Uterus (tissue), 4 donors: ENCODE measurements around the gene CIB2. TPM values are rescaled to one million over a fixed set of nuclear protein-coding genes. Genes with fewer than 3 reads are reported as not detected.

ENCODE experiments used
- DNase-seq, 2 donors: peaks; one replicate each; pipeline ENCODE4 v3.0.0-alpha.2; 2019 to 2020
- H3K27ac ChIP-seq, 2 donors: fragments of 200-600 bp; sonication (generic); 1 replicate in 1 of 2; 2 replicates in 1 of 2; pipeline ENCODE4 v1.5.1; 2016 to 2018
- H3K27me3 ChIP-seq, 2 donors: fragments of 200-600 bp; sonication (generic); one replicate each; pipeline ENCODE4 v1.5.1; 2018 to 2019; ENCODE audit warnings: control low read depth in 1 of 2
- H3K36me3 ChIP-seq, 2 donors: fragments of 200-600 bp; sonication (generic); one replicate each; pipeline ENCODE4 v1.5.1; 2019; ENCODE audit warnings: control low read depth in 1 of 2
- H3K4me1 ChIP-seq, 2 donors: fragments of 200-600 bp; sonication (generic); one replicate each; pipeline ENCODE4 v1.5.1; 2018 to 2019; ENCODE audit warnings: control low read depth in 1 of 2
- H3K4me3 ChIP-seq, 2 donors: fragments of 200-600 bp; sonication (generic); 1 replicate in 1 of 2; 2 replicates in 1 of 2; pipeline ENCODE4 v1.5.1; 2018 to 2019; ENCODE audit warnings: mild to moderate bottlenecking in 1 of 2
- H3K9me3 ChIP-seq, 2 donors: fragments of 200-600 bp; sonication (generic); one replicate each; pipeline ENCODE4 v1.5.1; 2019; ENCODE audit warnings: control low read depth in 1 of 2
- CTCF ChIP-seq, 4 experiments: fragments of 200-600 bp in 2 of 4; fragments of 450-650 bp in 2 of 4; sonication (generic) in 2 of 4; IDR thresholded peaks; one replicate each; pipeline ENCODE4 v1.5.1; 2016 to 2019; ENCODE audit warnings: antibody characterized with exemption in 4 of 4, mild to moderate bottlenecking in 2 of 4, moderate library complexity in 1 of 4
- POLR2A ChIP-seq, 2 donors: fragments of 450-650 bp; IDR thresholded peaks; one replicate each; pipeline ENCODE4 v1.6.1; 2016; ENCODE audit warnings: antibody characterized with exemption in 2 of 2, mild to moderate bottlenecking in 1 of 2, moderate library complexity in 1 of 2
- intact Hi-C: fragments of 100-400 bp; cut with DNase I; formaldehyde crosslinking; loops from one replicate; pipeline ENCODE4 v1.15.1; 2023; ENCODE audit warnings: low total_unique reads
- total RNA-seq, 4 donors: library from RNA; depleted of rRNA in 3 of 4; stranded (reverse); fragments of >200 nt in 3 of 4; gene quantifications; one replicate each; pipeline versions ENCODE4 v1.1.0 to v1.2.4, GENCODE V29; 2014 to 2023
- donor health status: DM: yes; HTN: yes; CAD: no.

The CIB2 gene
- total RNA-seq, 4 donors from 2014 or later, result 4.4 to 11.3 (median 7.8) TPM

GRCh38 chr15:78100886-78101285, 30.4 kb downstream of the CIB2 start:
- no peak for DNase-seq
- TF ChIP-seq CTCF (IDR thresholded peaks at IDR 0.05), result no peak
- TF ChIP-seq POLR2A (IDR thresholded peaks at IDR 0.05), result no peak
- intact Hi-C loops, result no loop called here

GRCh38 chr15:78098131-78098755, 33.0 kb downstream of the CIB2 start:
- Histone ChIP-seq H3K4me3 (no peak overlapping the region), H3K9me3 (no peaks in the 10 kb centered on the region), H3K36me3 (no peaks in the 10 kb centered on the region), H3K27me3 (no peaks in the 10 kb centered on the region), H3K4me1 (no peaks in the 10 kb centered on the region), H3K27ac (no peak overlapping the region)
- TF ChIP-seq POLR2A (IDR thresholded peaks at IDR 0.05), result no peak
- no peak for TF ChIP-seq CTCF (IDR thresholded peaks at IDR 0.05)
- DNase-seq, result peak in 1 of 2 donors; percentile 7
- intact Hi-C loops, result no loop called here

More at GRCh38 chr15:78100886-78101285, 30.4 kb downstream of the CIB2 start:
- Histone ChIP-seq H3K9me3 (no peaks in the 10 kb centered on the region), H3K27ac (no peak overlapping the region), H3K4me1 (no peaks in the 10 kb centered on the region), H3K27me3 (no peaks in the 10 kb centered on the region), H3K4me3 (no peak overlapping the region), H3K36me3 (no peaks in the 10 kb centered on the region)

- H3K36me3 ChIP-seq, result no peaks in the 10 kb centered on the region
- H3K4me3 ChIP-seq, result no peak overlapping the region
- TF ChIP-seq POLR2A (IDR thresholded peaks at IDR 0.05) (no peak), CTCF (IDR thresholded peaks at IDR 0.05) (no peak)
- no peaks in the 10 kb centered on the region for H3K27me3 ChIP-seq
- no peak for DNase-seq
- H3K4me1 ChIP-seq, result no peaks in the 10 kb centered on the region
- H3K27ac ChIP-seq, result no peak overlapping the region
- intact Hi-C loops, result no loop called here
- no peaks in the 10 kb centered on the region for H3K9me3 ChIP-seq
Measured at GRCh38 chr15:78097667-78098066, 33.6 kb downstream of the CIB2 start.

GRCh38 chr15:78093242-78094020, 37.8 kb downstream of the CIB2 start:
- intact Hi-C loops, result no loop called here
- Histone ChIP-seq H3K27me3 (no peaks in the 10 kb centered on the region), H3K4me3 (no peak overlapping the region), H3K9me3 (no peaks in the 10 kb centered on the region), H3K4me1 (no peaks in the 10 kb centered on the region), H3K36me3 (no peaks in the 10 kb centered on the region), H3K27ac (peak overlapping the region in 1 of 2 donors; percentile 37)
- TF ChIP-seq POLR2A (IDR thresholded peaks at IDR 0.05) (no peak), CTCF (IDR thresholded peaks at IDR 0.05) (no peak)
- DNase-seq, result peak; percentile 18 to 28
